CD4-positive, alpha-beta T cell treated with Interleukin-17A for 4 hours (primary cell): ENCODE results near the gene CTNNA2.

Experiments used
- DNase-seq: peaks from one replicate; pipeline ENCODE4 v3.0.0-alpha.2; 2020; ENCODE audit warnings: mixed read lengths

The CTNNA2 gene

GRCh38 chr2:79793006-79793405, 280.2 kb downstream of the CTNNA2 start:
- no peak for DNase-seq

- no peak for DNase-seq
Observed at GRCh38 chr2:79796641-79797040, 283.8 kb downstream of the CTNNA2 start.

GRCh38 chr2:79798776-79799175, 285.9 kb downstream of the CTNNA2 start:
- DNase-seq, result no peak

GRCh38 chr2:79799729-79800128, 286.9 kb downstream of the CTNNA2 start:
- DNase-seq, result no peak

GRCh38 chr2:79801082-79801481, 288.2 kb downstream of the CTNNA2 start:
- no peak for DNase-seq

- no peak for DNase-seq
Observed at GRCh38 chr2:79817288-79817687, 304.4 kb downstream of the CTNNA2 start.

GRCh38 chr2:79820281-79820680, 307.4 kb downstream of the CTNNA2 start:
- no peak for DNase-seq

GRCh38 chr2:79822136-79822535, 309.3 kb downstream of the CTNNA2 start:
- DNase-seq, result no peak

- no peak for DNase-seq
Observed at GRCh38 chr2:79824086-79824786, 311.4 kb downstream of the CTNNA2 start.

GRCh38 chr2:79827881-79828280, 315.0 kb downstream of the CTNNA2 start:
- DNase-seq, result no peak

- no peak for DNase-seq
Observed at GRCh38 chr2:79830501-79830900, 317.6 kb downstream of the CTNNA2 start.

GRCh38 chr2:79831961-79832360, 319.1 kb downstream of the CTNNA2 start:
- no peak for DNase-seq

GRCh38 chr2:79832511-79833234, 319.8 kb downstream of the CTNNA2 start:
- no peak for DNase-seq

GRCh38 chr2:79833235-79833878, 320.5 kb downstream of the CTNNA2 start:
- no peak for DNase-seq

- DNase-seq, result no peak
Observed at GRCh38 chr2:79835911-79836310, 323.1 kb downstream of the CTNNA2 start.

- no peak for DNase-seq
Observed at GRCh38 chr2:79844011-79844410, 331.2 kb downstream of the CTNNA2 start.

GRCh38 chr2:79846878-79847277, 334.0 kb downstream of the CTNNA2 start:
- DNase-seq, result no peak

- no peak for DNase-seq
Observed at GRCh38 chr2:79849241-79849640, 336.4 kb downstream of the CTNNA2 start.

GRCh38 chr2:79849949-79850348, 337.1 kb downstream of the CTNNA2 start:
- no peak for DNase-seq

GRCh38 chr2:79850912-79851311, 338.1 kb downstream of the CTNNA2 start:
- no peak for DNase-seq

GRCh38 chr2:79855264-79856006, 342.6 kb downstream of the CTNNA2 start:
- DNase-seq, result no peak

GRCh38 chr2:79857888-79858287, 345.0 kb downstream of the CTNNA2 start:
- DNase-seq, result no peak
